HG03095 (cell line): ENCODE measurements around the gene GSK3A.
A peak's percentile ranks its signal among the peaks of the same experiment; 100 is the strongest.

ENCODE experiments used
- ATAC-seq: cut with Tn5 transposase; IDR thresholded peaks from one replicate; pipeline ENCODE4 v1.9.1; 2021; ENCODE audit warnings: moderate library complexity; ENCODE audit not compliant: unreplicated experiment

Gene GSK3A

GRCh38 chr19:42249769-42250168 lies 7.4 kb upstream of the GSK3A start:
- no peak for ATAC-seq

- ATAC-seq, result no peak
These were observed 6.8 kb upstream of the GSK3A start for GRCh38 chr19:42249149-42249750.

- ATAC-seq, result no peak
These were observed 6.1 kb upstream of the GSK3A start for GRCh38 chr19:42248270-42249148.

GRCh38 chr19:42247640-42248199 lies 5.3 kb upstream of the GSK3A start:
- no peak for ATAC-seq

- no peak for ATAC-seq
These were observed 4.7 kb upstream of the GSK3A start for GRCh38 chr19:42246922-42247639.

- ATAC-seq, result no peak
These were observed 3.9 kb upstream of the GSK3A start for GRCh38 chr19:42246143-42246921.

- ATAC-seq, result no peak
These were observed 2.8 kb upstream of the GSK3A start for GRCh38 chr19:42245231-42245630.

- peak; percentile 40 for ATAC-seq
These were observed 2.2 kb upstream of the GSK3A start for GRCh38 chr19:42244347-42245220.

- ATAC-seq, result no peak
These were observed 312 bp downstream of the GSK3A start for GRCh38 chr19:42242069-42242511.

- no peak for ATAC-seq
These were observed 1.1 kb downstream of the GSK3A start for GRCh38 chr19:42241279-42241678.

- no peak for ATAC-seq
These were observed 2.7 kb downstream of the GSK3A start for GRCh38 chr19:42239544-42240220.

- no peak for ATAC-seq
These were observed 7.2 kb downstream of the GSK3A start for GRCh38 chr19:42235181-42235580.

- ATAC-seq, result no peak
These were observed 8.0 kb downstream of the GSK3A start for GRCh38 chr19:42234364-42234763.

- no peak for ATAC-seq
These were observed 8.6 kb downstream of the GSK3A start for GRCh38 chr19:42233678-42234292.

- ATAC-seq, result no peak
These were observed 9.3 kb downstream of the GSK3A start for GRCh38 chr19:42233106-42233505.

- ATAC-seq, result no peak
These were observed 10.0 kb downstream of the GSK3A start for GRCh38 chr19:42232435-42232834.

GRCh38 chr19:42230571-42230970 lies 11.8 kb downstream of the GSK3A start:
- no peak for ATAC-seq

- ATAC-seq, result no peak
These were observed 12.5 kb downstream of the GSK3A start for GRCh38 chr19:42229855-42230351.
